ENCODE measurements around the gene PLPPR1. TPM values are rescaled to one million over a fixed set of nuclear protein-coding genes. Genes with fewer than 3 reads are reported as not detected.

The PLPPR1 gene
- total and polyA plus RNA-seq, 2 of the 13 experiments (the other 11 are each of a cell fraction or from before 2014, with no cell fraction given): 16.0 to 84.7 TPM

GRCh38 chr9:101354143-101354764, 325.7 kb downstream of the PLPPR1 start (continued):
- TF ChIP-seq, protein P1, sequence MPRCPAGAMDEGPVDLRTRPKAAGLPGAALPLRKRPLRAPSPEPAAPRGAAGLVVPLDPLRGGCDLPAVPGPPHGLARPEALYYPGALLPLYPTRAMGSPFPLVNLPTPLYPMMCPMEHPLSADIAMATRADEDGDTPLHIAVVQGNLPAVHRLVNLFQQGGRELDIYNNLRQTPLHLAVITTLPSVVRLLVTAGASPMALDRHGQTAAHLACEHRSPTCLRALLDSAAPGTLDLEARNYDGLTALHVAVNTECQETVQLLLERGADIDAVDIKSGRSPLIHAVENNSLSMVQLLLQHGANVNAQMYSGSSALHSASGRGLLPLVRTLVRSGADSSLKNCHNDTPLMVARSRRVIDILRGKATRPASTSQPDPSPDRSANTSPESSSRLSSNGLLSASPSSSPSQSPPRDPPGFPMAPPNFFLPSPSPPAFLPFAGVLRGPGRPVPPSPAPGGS (CRISPR knock-in tag; IDR thresholded peaks at IDR 0.05): peak; percentile 6; the same call in 1 of the 2 replicates
- TF ChIP-seq, protein P2, sequence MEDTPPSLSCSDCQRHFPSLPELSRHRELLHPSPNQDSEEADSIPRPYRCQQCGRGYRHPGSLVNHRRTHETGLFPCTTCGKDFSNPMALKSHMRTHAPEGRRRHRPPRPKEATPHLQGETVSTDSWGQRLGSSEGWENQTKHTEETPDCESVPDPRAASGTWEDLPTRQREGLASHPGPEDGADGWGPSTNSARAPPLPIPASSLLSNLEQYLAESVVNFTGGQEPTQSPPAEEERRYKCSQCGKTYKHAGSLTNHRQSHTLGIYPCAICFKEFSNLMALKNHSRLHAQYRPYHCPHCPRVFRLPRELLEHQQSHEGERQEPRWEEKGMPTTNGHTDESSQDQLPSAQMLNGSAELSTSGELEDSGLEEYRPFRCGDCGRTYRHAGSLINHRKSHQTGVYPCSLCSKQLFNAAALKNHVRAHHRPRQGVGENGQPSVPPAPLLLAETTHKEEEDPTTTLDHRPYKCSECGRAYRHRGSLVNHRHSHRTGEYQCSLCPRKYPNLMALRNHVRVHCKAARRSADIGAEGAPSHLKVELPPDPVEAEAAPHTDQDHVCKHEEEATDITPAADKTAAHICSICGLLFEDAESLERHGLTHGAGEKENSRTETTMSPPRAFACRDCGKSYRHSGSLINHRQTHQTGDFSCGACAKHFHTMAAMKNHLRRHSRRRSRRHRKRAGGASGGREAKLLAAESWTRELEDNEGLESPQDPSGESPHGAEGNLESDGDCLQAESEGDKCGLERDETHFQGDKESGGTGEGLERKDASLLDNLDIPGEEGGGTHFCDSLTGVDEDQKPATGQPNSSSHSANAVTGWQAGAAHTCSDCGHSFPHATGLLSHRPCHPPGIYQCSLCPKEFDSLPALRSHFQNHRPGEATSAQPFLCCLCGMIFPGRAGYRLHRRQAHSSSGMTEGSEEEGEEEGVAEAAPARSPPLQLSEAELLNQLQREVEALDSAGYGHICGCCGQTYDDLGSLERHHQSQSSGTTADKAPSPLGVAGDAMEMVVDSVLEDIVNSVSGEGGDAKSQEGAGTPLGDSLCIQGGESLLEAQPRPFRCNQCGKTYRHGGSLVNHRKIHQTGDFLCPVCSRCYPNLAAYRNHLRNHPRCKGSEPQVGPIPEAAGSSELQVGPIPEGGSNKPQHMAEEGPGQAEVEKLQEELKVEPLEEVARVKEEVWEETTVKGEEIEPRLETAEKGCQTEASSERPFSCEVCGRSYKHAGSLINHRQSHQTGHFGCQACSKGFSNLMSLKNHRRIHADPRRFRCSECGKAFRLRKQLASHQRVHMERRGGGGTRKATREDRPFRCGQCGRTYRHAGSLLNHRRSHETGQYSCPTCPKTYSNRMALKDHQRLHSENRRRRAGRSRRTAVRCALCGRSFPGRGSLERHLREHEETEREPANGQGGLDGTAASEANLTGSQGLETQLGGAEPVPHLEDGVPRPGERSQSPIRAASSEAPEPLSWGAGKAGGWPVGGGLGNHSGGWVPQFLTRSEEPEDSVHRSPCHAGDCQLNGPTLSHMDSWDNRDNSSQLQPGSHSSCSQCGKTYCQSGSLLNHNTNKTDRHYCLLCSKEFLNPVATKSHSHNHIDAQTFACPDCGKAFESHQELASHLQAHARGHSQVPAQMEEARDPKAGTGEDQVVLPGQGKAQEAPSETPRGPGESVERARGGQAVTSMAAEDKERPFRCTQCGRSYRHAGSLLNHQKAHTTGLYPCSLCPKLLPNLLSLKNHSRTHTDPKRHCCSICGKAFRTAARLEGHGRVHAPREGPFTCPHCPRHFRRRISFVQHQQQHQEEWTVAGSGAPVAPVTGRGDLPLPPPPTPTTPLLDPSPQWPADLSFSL (CRISPR knock-in tag; IDR thresholded peaks at IDR 0.05): no peak
- TF ChIP-seq, protein P3, sequence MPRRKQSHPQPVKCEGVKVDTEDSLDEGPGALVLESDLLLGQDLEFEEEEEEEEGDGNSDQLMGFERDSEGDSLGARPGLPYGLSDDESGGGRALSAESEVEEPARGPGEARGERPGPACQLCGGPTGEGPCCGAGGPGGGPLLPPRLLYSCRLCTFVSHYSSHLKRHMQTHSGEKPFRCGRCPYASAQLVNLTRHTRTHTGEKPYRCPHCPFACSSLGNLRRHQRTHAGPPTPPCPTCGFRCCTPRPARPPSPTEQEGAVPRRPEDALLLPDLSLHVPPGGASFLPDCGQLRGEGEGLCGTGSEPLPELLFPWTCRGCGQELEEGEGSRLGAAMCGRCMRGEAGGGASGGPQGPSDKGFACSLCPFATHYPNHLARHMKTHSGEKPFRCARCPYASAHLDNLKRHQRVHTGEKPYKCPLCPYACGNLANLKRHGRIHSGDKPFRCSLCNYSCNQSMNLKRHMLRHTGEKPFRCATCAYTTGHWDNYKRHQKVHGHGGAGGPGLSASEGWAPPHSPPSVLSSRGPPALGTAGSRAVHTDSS (CRISPR knock-in tag; conservative IDR thresholded peaks at IDR 0.05): no peak
- TF ChIP-seq CHD4 (IDR thresholded peaks at IDR 0.05; ENCODE audit: borderline replicate concordance, low read length) (peak; percentile 63), IRF2 (CRISPR knock-in tag; IDR thresholded peaks at IDR 0.05) (peak; percentile 54; the same call in 1 of the 2 replicates), ZNF33B (CRISPR knock-in tag; IDR thresholded peaks at IDR 0.05) (0 out of 2 replicates have a peak, but pooled peaks have one; percentile 1), FOXJ3 (CRISPR knock-in tag; IDR thresholded peaks at IDR 0.05; ENCODE audit: borderline replicate concordance) (peak; percentile 29; the same call in 1 of the 2 replicates), THAP11 (CRISPR knock-in tag; IDR thresholded peaks at IDR 0.05) (peak; percentile 18; the same call in 1 of the 2 replicates), KLF16 (CRISPR knock-in tag; IDR thresholded peaks at IDR 0.05) (peak in 1 of 2 experiments; percentile 78; a peak in 1 of 4 replicates), CEBPG (CRISPR knock-in tag; IDR thresholded peaks at IDR 0.05) (peak; percentile 60), MIER3 (CRISPR knock-in tag; IDR thresholded peaks at IDR 0.05; ENCODE audit: borderline replicate concordance) (peak; percentile 65; the same call in 1 of the 2 replicates), CREB1 (IDR thresholded peaks at IDR 0.05) (peak; percentile 45; the same call in 1 of the 2 replicates), CREB1 (CRISPR knock-in tag; IDR thresholded peaks at IDR 0.05) (peak; percentile 79), ZFY (CRISPR knock-in tag; IDR thresholded peaks at IDR 0.05) (peak; percentile 14), ZNF496 (CRISPR knock-in tag; IDR thresholded peaks at IDR 0.05; ENCODE audit: insufficient replicate concordance) (no peak), NFKB2 (CRISPR knock-in tag; IDR thresholded peaks at IDR 0.05; ENCODE audit: borderline replicate concordance) (no peak), HMG20A (CRISPR knock-in tag; IDR thresholded peaks at IDR 0.05; ENCODE audit: borderline replicate concordance) (peak; percentile 87), MED1 (CRISPR knock-in tag; IDR thresholded peaks at IDR 0.05) (peak; percentile 97), ZMYM4 (CRISPR knock-in tag; IDR thresholded peaks at IDR 0.05) (peak; percentile 84), ETV5 (CRISPR knock-in tag; IDR thresholded peaks at IDR 0.05; ENCODE audit: borderline replicate concordance) (peak; percentile 70; the same call in 1 of the 2 replicates), PPARG (CRISPR knock-in tag; conservative IDR thresholded peaks at IDR 0.05) (peak; percentile 80)
